GM19023 (cell line): ENCODE measurements around the gene MILR1.
"Not testable (repeated sequence)": the region's sequence is repeated elsewhere in the genome, so short reads cannot be mapped to it uniquely, and the experiment has no call there.

Experiments
- ATAC-seq: cut with Tn5 transposase; IDR thresholded peaks from one replicate; pipeline ENCODE4 v1.9.1; 2021; ENCODE audit warnings: mild to moderate bottlenecking, moderate library complexity; ENCODE audit not compliant: unreplicated experiment

The MILR1 gene

GRCh38 chr17:64426596-64426995 is 22.3 kb upstream of the MILR1 start:
- ATAC-seq: no peak

DNA sequence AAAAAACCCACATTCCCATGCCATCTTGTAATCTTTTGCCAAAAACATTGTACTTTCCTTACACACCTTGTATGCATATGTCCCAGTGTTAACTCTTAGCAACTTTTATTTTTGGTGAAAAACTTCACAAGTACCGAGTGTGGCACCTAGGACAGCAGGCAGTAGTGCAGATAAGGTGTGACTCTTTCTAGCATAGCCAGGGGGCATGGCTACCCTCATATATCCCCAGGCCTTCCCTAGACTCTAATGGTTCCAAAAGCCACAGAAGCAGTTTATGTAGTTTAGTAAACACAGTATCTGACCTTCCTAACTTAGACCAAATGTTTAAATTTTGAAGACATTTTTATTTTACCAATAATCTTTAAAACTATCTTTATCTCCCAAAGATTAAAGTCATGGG is 20.5 kb upstream of the MILR1 start:
- no peak for ATAC-seq

GRCh38 chr17:64430036-64430435 is 18.9 kb upstream of the MILR1 start:
- not testable (repeated sequence) for ATAC-seq

- no peak for ATAC-seq
Observed at GRCh38 chr17:64431534-64431933, 17.4 kb upstream of the MILR1 start.

- no peak for ATAC-seq
Observed at GRCh38 chr17:64437944-64438525, 10.9 kb upstream of the MILR1 start.

GRCh38 chr17:64439521-64439920 is 9.4 kb upstream of the MILR1 start:
- ATAC-seq: not testable (repeated sequence)

DNA sequence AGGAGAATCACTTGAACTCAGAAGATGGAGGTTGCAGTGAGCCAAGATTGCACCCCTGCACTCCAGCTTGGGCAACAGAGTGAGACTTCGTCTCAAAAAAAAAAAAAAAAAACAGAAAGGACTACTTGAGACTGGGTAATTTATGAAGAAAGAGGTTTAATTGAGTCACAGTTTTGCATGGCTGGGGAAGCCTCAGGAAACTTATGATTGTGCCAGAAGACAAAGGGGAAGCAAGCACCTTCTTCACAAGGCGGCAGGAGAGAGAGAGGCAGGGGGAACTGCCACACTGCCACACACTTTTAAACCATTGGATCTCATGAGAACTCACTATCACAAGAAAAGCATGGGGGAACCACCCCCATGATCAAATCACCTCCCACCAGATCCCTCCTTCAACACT is 9.0 kb upstream of the MILR1 start:
- no peak for ATAC-seq

GRCh38 chr17:64441772-64442540 is 7.0 kb upstream of the MILR1 start:
- ATAC-seq: no peak

- no peak for ATAC-seq
Observed at GRCh38 chr17:64442541-64442971, 6.4 kb upstream of the MILR1 start.

- no peak for ATAC-seq
Observed at GRCh38 chr17:64443086-64443760, 5.7 kb upstream of the MILR1 start.

DNA sequence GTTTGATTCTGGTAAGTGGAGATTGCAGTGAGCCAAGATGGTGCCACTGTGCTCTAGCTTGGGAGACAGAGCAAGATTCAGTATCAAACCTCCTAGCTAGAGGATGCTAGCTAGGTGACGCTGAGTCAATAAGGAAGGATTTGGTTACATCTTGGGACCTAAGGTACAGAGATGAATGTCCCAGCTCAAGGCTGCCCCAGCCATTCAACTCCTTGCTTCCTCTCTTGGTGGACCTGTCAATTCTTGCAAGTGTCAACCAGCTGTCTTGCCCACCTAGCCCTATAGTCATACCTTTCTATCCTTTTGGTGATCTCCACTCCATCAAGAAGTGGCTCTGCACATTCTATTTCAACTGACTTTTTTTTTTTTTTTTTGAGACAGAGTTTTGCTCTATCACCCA is 1.4 kb upstream of the MILR1 start:
- ATAC-seq: no peak

GRCh38 chr17:64449545-64449944 is 630 bp downstream of the MILR1 start:
- ATAC-seq: no peak

- ATAC-seq: no peak
Observed at GRCh38 chr17:64455993-64456885, 7.3 kb downstream of the MILR1 start.

DNA sequence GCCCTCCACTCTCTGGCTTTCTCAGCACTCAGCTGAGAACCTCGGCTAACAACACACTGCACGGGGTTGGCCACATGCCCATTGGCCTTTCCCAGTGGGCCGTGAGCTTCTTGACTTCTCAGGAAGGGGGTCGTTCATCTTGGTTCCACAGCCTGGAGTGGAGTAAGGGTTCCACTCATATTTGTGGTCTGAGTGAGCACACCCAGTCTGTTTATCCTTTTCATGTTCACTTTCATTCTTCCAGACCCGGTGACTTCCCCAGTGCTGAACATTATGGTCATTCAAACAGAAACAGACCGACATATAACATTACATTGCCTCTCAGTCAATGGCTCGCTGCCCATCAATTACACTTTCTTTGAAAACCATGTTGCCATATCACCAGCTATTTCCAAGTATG is 8.2 kb downstream of the MILR1 start:
- no peak for ATAC-seq

DNA sequence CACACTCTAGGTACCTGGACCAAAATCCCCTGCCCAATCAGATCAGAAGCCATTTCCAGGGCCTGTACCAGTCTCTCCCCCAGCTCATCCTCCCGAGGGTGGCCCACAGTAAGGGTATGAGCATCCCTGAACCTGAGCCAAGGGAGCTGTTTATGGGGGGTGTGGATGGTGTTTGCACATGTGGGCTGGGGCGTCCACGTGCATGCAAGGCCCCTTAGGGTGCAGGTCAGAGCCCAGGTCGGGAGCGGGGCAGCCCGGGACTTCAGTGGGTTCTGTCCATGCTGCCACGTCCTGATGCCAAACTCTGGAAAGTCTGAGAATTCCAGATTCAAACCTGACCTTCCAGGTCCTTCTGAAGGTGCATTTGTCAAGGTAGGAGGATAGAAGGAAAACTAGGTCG is 9.8 kb downstream of the MILR1 start:
- no peak for ATAC-seq

DNA sequence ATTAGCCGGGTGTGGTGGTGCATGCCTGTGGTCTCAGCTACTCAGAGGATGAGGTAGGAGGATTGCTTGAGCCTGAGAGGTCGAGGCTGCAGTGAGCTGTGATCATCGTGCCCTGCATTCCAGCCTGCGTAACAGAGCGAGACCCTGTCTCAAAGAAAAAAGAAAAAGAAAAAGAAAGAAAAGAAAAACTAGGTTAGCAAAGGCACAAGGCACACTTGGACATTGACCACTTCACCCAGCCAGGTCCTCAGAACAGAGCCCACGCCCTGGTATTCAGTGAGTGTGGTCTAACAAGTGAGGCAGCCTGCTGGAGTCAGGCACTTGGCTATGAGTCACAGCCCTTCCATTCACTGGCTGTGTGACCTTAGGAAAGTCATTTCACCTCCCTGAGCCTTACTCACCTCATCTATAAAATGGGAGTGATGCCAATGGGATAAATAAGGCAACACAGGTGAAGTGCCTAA is 10.4 kb downstream of the MILR1 start:
- ATAC-seq: no peak

- ATAC-seq: not testable (repeated sequence)
Observed at GRCh38 chr17:64459818-64460217, 10.9 kb downstream of the MILR1 start.

- ATAC-seq: no peak
Observed at GRCh38 chr17:64460955-64461354, 12.0 kb downstream of the MILR1 start.

GRCh38 chr17:64461788-64462187 is 12.9 kb downstream of the MILR1 start:
- no peak for ATAC-seq

GRCh38 chr17:64466019-64466735 is 17.3 kb downstream of the MILR1 start:
- no peak for ATAC-seq
